Left ventricle myocardium inferior (tissue), 1 donor: ENCODE data around the gene ZPBP2. TPM values are rescaled to one million over a fixed set of nuclear protein-coding genes. Genes with fewer than 3 reads are reported as not detected.

ENCODE experiments used
- DNase-seq: peaks from one replicate; pipeline ENCODE4 v3.0.0-alpha.2; 2020
- H3K27ac ChIP-seq: fragments of 200-600 bp; replicated peaks from 2 replicates; pipeline ENCODE4 v1.8.0; 2021
- H3K27me3 ChIP-seq: fragments of 200-600 bp; 2 replicates; pipeline ENCODE4 v1.8.0; 2021; ENCODE audit warnings: low read depth
- H3K36me3 ChIP-seq: fragments of 200-600 bp; 2 replicates; pipeline ENCODE4 v1.8.0; 2021
- H3K4me1 ChIP-seq: fragments of 200-600 bp; 2 replicates; pipeline ENCODE4 v1.8.0; 2021
- H3K4me3 ChIP-seq: fragments of 200-600 bp; 2 replicates; pipeline ENCODE4 v1.8.0; 2021; ENCODE audit warnings: mild to moderate bottlenecking, moderate library complexity
- H3K9me3 ChIP-seq: fragments of 200-600 bp; replicated peaks from 2 replicates; pipeline ENCODE4 v1.8.0; 2021
- CTCF ChIP-seq: fragments of 200-600 bp; IDR thresholded peaks from 2 replicates; pipeline ENCODE4 v1.8.0; 2021; ENCODE audit warnings: antibody characterized with exemption, mild to moderate bottlenecking, borderline replicate concordance
- intact Hi-C: fragments of 100-400 bp; cut with micrococcal nuclease; formaldehyde crosslinking; loops from one replicate; pipeline ENCODE4 v1.11.0; 2022
- total RNA-seq: library from RNA; stranded (reverse); fragmentation: NEBNext Ultra II Directional; extraction: Animal tissue kit (Norgen Biotek cat#: 25700); gene quantifications from one replicate; pipeline ENCODE4 v1.2.1, GENCODE V29; 2021
- donor health status: DM: no; HTN: yes; CAD: no; lungs with severe emphysema.

Gene ZPBP2
- total RNA-seq, 1 donor from 2014 or later: not detected

- no peaks in the 10 kb centered on the region for H3K4me1 ChIP-seq
- no peak for DNase-seq
- intact Hi-C loops: no loop called here
- H3K4me3 ChIP-seq: no peak overlapping the region
- peaks cover 28% of the 10 kb centered on the region for H3K27me3 ChIP-seq
- no peaks in the 10 kb centered on the region for H3K36me3 ChIP-seq
- no peak for TF ChIP-seq CTCF
- no peak overlapping the region for H3K27ac ChIP-seq
- peaks cover 32% of the 10 kb centered on the region for H3K9me3 ChIP-seq
Measured at GRCh38 chr17:39835038-39835786, 32.8 kb upstream of the ZPBP2 start.

- no peak for TF ChIP-seq CTCF
- H3K27me3 ChIP-seq: peaks cover 35% of the 10 kb centered on the region
- intact Hi-C loops: no loop called here
- H3K36me3 ChIP-seq: no peaks in the 10 kb centered on the region
- no peak overlapping the region for H3K4me3 ChIP-seq
- peaks cover 32% of the 10 kb centered on the region for H3K9me3 ChIP-seq
- no peak for DNase-seq
- H3K27ac ChIP-seq: no peak overlapping the region
- no peaks in the 10 kb centered on the region for H3K4me1 ChIP-seq
Measured at GRCh38 chr17:39836117-39836516, 31.9 kb upstream of the ZPBP2 start.

GRCh38 chr17:39838057-39838456, 29.9 kb upstream of the ZPBP2 start:
- H3K27me3 ChIP-seq: peaks cover 55% of the 10 kb centered on the region
- intact Hi-C loops: no loop called here
- H3K27ac ChIP-seq: no peak overlapping the region
- no peak overlapping the region for H3K4me3 ChIP-seq
- no peaks in the 10 kb centered on the region for H3K4me1 ChIP-seq
- no peak for DNase-seq
- H3K36me3 ChIP-seq: no peaks in the 10 kb centered on the region
- peaks cover 32% of the 10 kb centered on the region for H3K9me3 ChIP-seq
- TF ChIP-seq CTCF: no peak

- no peaks in the 10 kb centered on the region for H3K4me1 ChIP-seq
- no peak for TF ChIP-seq CTCF
- H3K27ac ChIP-seq: no peak overlapping the region
- intact Hi-C loops: no loop called here
- DNase-seq: no peak
- no peaks in the 10 kb centered on the region for H3K36me3 ChIP-seq
- H3K27me3 ChIP-seq: peaks cover 62% of the 10 kb centered on the region
- H3K4me3 ChIP-seq: no peak overlapping the region
- peaks cover 32% of the 10 kb centered on the region for H3K9me3 ChIP-seq
Measured at GRCh38 chr17:39838784-39839183, 29.2 kb upstream of the ZPBP2 start.

GRCh38 chr17:39841134-39841683, 26.8 kb upstream of the ZPBP2 start:
- H3K4me3 ChIP-seq: no peak overlapping the region
- no peak for TF ChIP-seq CTCF
- no peak for DNase-seq

More at GRCh38 chr17:39841134-39841683, 26.8 kb upstream of the ZPBP2 start:
- no peaks in the 10 kb centered on the region for H3K36me3 ChIP-seq
- H3K27ac ChIP-seq: no peak overlapping the region
- peaks cover 73% of the 10 kb centered on the region for H3K27me3 ChIP-seq
- H3K4me1 ChIP-seq: no peaks in the 10 kb centered on the region
- peaks cover 25% of the 10 kb centered on the region for H3K9me3 ChIP-seq
- intact Hi-C loops: no loop called here
